ENCODE results near the gene FOSL1. TPM values are rescaled to one million over a fixed set of nuclear protein-coding genes. Genes with fewer than 3 reads are reported as not detected.

The FOSL1 gene
- total RNA-seq, 1 donor from 2014 or later, result 0.70 TPM

DNA sequence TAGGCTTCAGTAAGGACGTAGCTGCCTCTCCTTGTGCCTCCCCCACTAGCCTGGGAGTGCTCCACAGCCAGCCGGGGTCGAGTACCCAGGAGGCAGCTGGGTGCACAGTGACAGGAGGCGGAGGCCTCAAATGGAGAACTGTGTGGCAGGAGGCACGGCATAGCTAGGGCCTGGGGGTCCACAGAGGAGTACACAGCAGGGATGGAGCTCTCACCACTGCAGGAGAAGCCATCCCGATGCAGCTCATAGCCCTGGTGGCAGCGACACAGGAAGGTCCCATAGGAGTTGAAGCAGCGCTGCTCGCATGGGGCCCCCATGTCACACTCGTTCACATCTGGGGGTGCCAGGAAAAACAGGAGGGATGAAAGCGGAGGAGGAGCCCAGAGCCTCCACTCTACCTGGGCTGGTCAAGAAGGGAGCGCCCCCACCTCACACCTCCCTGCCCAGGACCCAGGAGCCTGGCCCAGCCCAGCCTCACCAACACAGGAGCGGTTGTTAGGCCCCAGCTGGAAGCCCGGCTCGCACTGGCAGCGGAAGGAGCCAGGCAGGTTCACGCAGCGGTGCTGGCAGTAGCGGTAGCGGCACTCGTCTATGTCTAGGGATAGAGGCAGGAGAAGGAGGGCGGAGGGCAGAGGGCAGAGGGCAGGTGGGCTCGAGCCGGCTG is 30.4 kb downstream of the FOSL1 start:
- ATAC-seq (ENCODE audit: poor library complexity) (no peak), DNase-seq (peak; percentile 42)
- intact Hi-C loops (cut with DNase I), result no loop called here

DNA sequence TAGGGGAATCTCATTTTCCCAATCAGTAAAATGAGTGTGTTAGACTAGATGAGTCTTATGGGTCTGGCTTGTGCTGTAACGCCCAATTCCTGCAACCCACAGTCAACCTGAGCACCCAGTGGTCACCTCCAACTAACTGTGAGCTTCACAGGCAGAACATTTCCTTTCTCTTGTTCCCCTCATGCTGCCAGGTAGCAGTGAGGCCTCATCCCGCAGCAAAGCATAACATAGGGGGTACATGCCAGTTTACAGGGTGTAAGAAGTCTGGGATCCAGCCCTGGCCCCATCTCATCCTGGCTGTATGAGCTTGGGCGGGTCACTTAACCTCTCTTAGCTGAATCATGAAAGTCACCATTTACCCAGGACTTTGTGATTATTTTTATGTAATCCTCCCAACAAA is 31.3 kb downstream of the FOSL1 start:
- intact Hi-C loops (cut with DNase I), result no loop called here
- ATAC-seq (ENCODE audit: poor library complexity), result no peak
- DNase-seq, result no peak

DNA sequence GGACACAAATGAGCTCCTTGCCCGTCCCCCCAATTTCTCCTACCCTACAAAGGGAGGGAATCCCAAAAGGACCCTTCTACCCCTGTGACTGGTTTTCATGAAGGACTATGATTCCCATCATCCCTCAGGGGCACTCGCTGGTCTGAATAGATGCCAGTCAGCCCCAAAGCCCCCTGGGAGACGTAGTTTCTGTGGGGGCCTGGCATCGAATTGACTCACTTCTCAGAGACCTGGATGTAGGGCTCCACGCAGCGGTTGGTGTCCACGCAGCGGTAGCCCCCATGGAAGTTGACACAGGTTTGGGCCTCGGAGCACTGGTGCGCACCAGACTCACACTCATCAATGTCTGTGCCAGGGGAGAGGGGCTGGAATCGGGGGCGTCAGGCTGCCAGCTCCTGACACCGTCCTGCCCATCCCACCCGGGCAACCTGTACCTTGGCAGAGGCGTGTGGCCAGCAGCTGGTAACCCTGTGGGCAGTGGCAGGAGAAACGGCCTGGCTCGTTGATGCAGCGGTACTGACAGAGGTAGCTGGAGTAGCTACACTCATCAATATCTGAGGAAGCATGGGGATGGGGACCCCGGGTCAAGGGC is 32.0 kb downstream of the FOSL1 start:
- intact Hi-C loops (cut with DNase I), result no loop called here
- ATAC-seq (ENCODE audit: poor library complexity) (no peak), DNase-seq (peak; percentile 40)

DNA sequence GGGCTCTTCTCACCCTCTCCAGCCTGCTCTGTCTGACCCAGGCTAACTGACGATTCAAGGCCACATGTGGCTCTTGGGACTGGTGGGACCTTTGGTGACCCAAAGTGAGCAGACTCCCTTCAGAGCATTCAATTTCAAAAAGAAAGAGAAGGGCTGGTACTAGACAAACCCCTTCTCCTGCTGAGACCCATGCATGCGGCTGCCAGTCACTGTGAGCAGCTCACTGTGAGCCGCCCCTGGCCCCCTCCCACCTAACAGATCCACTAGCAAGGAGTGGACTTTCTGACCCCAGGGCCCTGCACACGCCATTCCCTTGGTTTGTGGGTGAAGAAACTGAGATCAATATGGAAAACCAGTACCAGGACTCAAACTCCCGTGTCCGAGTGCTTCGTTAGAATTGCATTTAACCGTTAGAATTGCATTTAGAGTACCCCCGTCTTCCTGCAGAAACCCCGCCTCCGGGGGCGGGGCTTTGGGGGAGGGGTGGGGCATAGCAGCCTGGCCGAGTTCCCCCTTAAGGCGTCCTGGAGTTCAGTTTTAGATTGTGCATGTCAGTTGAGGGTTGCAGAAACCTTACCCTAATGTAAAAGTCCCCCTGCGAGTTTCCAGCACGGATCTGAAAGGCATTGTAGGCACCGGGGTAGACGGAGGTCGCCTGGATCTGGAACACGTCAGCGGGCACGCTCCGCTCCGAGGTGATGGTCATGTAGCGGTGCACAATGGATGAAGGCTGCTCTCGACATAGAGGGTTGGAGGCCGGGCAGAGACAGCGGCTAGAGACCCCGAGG is 32.7 kb downstream of the FOSL1 start:
- intact Hi-C loops (cut with DNase I), result no loop called here
- DNase-seq (peak; percentile 56), ATAC-seq (ENCODE audit: poor library complexity) (no peak)

DNA sequence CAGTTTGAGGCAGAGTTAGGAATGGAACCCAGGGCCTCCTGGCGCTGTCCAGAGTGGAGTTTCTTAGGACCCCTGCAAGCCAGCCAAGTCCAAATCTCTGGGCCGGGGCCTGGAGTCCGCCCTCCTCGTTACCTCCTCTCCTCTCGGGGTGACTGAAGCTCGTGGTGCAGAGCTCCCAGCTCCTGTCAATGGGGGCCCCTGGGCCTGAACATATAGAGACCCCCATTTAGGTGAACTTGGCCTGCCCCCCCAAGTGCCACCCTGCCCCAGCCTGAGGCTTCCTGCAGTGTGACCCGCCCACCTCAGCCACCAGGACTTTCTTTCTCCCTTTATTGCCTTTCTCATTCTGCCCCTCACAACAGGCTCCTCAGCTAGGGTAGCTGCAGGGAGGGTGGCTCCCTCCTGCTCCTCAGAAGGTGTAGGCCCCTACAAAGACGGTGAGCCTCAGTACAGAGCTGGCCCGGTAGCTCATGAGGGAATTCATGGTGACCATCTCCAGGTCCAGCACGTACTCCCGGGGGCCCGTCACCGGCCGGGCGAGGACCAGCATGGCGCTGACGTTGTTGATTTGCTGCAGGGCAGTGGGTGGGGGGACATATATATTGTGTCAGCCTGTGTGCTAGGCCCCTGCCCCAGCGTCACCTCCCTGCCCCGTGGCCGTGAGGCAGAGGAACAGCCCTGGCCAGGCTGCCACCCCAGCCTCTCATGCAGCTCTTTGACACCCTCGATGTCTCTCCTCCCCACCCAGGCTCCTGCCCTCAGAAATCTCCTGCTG is 33.5 kb downstream of the FOSL1 start:
- ATAC-seq (ENCODE audit: poor library complexity) (no peak), DNase-seq (peak; percentile 41)
- intact Hi-C loops (cut with DNase I), result no loop called here

DNA sequence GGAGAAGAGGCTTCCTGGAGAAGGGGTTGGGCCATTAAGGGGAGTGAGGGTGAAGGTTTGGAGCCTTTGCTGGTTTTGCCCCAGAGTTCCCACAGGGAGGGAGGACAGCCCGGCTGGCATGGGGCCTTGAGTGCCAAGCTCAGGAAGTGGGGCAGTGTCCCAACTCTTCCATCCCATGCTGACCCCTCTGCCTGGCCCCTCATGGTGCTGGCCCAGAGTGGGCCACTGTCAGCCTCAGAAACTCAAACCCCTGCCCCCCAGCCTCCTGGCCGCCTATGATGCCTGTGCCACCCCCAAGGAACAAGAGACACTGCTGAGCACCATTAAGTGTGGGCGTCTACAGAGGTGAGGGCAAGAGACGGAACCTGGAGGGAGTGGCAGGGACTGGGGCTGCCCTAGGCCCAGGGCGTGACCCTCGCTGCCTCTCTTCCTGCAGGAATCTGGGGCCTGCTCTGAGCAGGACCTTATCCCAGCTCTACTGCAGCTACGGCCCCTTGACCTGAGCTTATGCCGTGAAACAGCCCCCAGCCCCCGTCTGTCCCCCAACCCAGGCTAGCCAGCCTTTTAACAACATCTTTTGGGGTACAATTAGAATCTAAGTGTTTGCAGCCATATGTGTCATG is 34.5 kb downstream of the FOSL1 start:
- intact Hi-C loops (cut with DNase I), result no loop called here
- ATAC-seq (ENCODE audit: poor library complexity) (no peak), DNase-seq (peak; percentile 32)

DNA sequence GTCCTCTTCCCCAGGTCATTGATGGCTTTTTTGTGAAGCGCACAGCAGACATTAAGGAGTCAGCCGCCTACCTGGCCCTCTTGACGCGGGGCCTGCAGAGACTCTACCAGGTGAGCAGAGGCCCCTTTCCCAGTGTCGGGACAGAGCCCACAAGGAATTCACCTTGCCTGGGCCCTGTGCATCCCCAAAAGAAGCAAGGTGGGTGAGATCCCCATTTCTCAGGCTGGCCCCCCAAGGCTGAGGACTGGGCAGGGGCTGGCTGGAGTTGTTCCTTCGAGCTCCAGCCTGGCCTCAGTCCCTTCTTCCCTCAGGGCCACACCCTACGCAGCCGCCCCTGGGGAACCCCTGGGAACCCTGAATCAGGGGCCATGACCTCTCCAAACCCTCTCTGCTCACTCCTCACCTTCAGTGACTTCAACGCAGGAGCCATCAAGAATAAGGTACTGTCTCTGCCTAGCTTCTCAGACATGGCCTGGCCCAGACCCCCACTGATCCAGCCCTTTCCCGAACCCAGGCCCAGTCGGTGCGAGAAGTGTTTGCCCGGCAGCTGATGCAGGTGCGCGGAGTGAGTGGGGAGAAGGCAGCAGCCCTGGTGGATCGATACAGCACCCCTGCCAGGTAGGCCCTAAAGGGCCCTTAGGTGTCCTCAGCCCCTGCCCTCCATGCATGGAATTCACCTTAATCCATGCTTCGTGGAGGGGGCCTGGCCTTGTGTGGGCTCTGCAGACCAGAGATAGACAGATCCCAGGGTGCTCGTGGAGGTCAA is 35.3 kb downstream of the FOSL1 start:
- ATAC-seq (ENCODE audit: poor library complexity) (no peak), DNase-seq (peak; percentile 23)
- intact Hi-C loops (cut with DNase I), result no loop called here

DNA sequence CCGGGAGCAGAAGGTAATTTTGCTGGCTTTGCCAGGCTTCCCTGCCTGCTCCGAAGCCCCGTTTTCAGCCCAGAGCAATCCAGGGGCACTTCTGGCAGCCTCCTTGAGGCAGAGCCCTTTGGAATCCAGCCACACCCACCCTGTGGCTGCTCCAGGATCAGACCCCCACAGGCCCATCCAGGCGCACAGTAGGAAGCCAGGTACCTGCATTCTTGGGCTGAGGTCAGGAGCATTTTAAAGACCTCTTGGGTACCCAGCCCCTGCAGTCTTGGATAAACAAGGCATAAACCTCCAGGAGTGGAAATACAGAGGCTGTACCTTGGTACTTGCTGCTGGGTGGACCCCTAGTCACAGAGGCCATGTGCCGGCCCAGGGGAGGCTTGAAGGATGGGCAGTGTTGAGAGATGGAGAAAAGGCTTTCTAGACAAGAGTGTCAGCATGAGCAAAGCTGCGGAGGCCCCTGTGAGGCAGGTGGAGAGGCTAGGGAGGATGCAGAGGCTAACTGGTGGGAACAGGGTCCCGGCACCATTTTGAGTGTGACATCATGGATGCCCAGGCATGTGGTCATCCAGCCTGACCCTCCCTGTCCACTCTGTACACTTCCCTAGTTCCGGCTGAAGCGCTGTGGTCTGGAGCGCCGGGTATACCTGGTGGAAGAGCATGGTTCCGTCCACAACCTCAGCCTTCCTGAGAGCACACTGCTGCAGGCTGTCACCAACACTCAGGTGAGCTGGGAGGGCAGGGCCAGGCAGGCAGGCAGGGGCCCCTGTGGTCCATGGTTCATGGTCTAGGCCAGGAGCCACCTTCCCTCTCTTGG is 36.1 kb downstream of the FOSL1 start:
- no peak for DNase-seq
- ATAC-seq (ENCODE audit: poor library complexity), result no peak
- intact Hi-C loops (cut with DNase I), result no loop called here

DNA sequence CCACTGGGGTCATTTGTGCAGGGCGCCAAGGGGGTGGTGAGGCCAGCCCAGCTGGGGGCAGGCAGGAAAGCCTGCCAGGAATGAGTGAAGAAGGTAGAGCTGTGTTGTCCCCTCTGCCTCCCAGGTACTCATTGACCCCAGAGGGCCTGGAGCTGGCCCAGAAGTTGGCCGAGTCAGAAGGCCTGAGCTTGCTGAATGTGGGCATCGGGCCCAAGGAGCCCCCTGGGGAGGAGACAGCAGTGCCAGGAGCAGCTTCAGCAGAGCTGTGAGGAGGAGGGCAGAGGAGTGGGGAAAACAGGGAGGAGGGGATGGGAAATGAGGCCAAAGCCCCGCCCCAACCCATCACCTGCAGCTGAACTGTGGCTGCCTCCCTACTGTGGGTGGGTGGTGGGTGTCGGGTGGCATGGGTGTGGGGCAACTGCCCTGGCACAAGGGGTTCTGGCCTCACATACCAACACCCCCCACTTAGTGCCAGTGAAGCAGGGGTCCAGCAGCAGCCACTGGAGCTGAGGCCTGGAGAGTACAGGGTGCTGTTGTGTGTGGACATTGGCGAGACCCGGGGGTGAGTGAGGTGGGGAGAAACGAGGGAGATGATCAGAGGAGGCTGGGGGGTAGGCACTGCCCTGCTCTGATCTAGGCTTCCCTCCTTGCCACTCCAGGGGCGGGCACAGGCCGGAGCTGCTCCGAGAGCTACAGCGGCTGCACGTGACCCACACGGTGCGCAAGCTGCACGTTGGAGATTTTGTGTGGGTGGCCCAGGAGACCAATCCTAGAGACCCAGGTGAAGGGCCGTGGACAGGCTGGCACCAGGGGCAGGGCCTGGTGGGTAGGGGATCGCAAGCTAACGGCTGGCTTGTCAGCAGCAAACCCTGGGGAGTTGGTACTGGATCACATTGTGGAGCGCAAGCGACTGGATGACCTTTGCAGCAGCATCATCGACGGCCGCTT is 37.0 kb downstream of the FOSL1 start:
- DNase-seq, result no peak
- intact Hi-C loops (cut with DNase I), result no loop called here
- no peak for ATAC-seq (ENCODE audit: poor library complexity)

DNA sequence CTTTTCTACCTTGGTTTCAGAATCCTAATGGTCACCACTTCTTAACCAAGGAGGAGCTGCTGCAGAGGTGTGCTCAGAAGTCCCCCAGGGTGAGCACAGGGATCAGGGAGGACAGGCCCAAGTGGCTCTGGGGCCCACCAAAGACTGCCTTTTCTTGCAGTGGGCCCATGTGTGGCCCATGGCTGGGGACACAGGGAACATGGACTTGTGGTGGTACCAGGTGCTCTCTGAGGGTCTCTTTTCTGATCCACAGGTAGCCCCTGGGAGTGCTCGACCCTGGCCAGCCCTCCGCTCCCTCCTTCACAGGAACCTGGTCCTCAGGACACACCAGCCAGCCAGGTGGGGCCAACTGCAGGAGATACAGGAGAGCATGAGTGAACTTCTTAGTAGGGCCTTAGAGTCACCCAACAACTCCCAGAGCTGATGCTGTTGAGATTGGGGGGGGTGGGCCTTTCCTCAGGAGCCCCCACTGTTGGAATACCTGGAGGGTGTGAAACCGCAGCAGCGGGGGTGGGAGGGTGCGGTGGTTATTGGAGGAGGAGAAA is 37.9 kb downstream of the FOSL1 start:
- DNase-seq, result no peak
- no peak for ATAC-seq (ENCODE audit: poor library complexity)
- intact Hi-C loops (cut with DNase I), result no loop called here

DNA sequence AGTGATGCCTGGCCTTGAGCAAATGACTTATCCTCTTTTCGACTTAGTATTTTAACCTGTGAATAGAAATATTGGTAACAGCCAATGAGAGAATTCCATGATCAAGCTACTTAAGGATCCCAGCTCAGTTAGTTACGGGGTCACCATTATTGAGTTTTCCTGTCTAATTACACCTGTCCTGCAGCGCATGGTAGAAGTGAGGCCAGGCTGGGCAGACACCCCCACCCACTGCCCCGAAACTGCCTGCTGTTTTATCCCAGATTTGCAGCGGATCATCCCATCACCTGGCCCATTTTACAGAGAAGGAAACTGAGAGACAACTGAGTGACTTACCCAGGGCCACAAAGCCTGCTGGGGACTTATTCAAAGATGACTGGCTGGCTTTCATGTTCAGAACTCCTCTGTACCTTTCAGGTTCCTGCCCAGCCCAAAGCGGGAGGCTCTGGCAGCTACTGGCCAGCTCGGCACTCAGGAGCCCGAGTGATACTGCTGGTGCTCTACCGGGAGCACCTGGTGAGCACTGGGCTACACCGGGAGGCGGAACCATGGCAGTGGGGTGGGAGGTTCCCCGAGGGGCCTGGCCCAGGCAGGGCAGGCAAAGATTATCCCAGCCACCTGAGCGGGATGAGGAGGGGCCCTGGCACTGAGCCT is 38.5 kb downstream of the FOSL1 start:
- ATAC-seq (ENCODE audit: poor library complexity) (no peak), DNase-seq (no peak)
- intact Hi-C loops (cut with DNase I), result no loop called here

DNA sequence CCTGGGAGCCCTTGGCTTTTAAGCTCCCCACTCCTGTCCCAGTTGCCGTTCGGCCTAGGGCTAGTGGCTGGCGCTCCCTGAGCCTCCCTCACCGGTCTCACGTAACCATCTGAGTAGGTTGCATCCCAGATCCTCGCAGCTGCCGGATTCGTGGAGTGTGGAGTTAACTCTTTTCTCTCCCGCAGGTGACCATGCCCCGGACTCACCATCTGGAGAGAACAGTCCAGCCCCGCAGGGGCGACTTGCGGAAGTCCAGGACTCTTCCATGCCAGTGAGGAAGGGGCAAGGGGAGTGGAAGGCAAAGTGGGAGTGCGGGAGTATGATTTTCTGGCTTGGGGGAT is 39.1 kb downstream of the FOSL1 start:
- intact Hi-C loops (cut with DNase I), result no loop called here
- no peak for DNase-seq

DNA sequence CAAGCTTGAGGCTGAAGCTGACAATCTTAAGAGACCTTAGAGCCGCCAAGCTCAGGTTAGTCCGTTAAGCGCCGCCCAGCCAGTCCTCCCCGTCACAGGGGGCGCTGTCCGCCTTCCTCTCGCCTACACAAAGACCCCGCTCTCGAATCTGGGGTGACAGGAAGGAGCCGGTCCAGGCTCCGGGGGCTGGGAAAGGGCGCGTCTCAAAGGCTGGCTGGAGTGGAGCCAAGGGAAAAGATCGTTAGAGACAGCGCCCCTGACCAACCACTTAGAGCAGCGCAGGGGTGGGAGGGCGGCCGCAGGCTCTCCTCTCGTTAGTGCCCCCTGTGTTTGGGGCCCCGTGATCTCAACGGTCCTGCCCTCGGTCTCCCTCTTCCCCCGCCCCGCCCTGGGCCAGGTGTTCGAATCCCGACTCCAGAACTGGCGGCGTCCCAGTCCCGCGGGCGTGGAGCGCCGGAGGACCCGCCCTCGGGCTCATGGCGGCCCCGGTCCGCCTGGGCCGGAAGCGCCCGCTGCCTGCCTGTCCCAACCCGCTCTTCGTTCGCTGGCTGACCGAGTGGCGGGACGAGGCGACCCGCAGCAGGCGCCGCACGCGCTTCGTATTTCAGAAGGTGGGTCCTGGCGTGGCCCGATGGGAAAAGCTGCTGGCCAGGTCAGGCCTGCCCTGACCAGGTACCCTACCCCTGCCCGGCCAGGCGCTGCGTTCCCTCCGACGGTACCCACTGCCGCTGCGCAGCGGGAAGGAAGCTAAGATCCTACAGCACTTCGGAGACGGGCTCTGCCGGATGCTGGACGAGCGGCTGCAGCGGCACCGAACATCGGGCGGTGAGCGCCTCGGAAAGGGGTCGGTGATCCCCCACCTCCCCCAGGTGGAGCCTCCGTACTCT is 39.7 kb downstream of the FOSL1 start, which contains the start of gene MUS81:
MUS81 (plus strand) TSS at position 156 of the 887 bp plus-strand sequence; CDS start at position 477, 321 bp downstream.
- DNase-seq (peak; percentile 99), ATAC-seq (ENCODE audit: poor library complexity) (peak; percentile 76)
- intact Hi-C loops (cut with DNase I), result no loop called here

More for the DNA sequence above, 39.1 kb downstream of the FOSL1 start:
- ATAC-seq (ENCODE audit: poor library complexity), result no peak

DNA sequence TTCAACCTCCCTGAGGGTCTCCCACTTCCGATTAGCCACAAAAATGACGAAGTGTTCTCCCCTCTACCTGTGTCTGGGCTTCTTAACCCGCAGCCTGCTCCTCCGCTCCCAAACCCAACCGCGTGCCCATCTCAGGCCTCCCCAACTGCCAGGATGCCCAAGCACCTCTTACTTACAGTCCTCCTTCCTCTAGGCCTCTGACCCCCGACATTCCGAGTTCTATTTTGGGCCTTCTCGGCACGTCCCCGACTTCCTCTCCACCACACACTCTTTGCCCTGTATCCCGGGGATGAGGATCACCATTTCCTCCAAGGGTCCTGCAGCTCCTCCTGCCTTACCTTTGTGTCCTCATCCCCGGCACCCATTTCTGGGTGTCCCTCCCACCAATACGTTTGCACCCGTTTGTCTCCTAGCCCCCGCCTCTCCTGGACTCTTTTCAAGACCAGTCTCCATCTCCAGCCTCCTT is 40.3 kb downstream of the FOSL1 start:
- ATAC-seq (ENCODE audit: poor library complexity) (no peak), DNase-seq (no peak)
- intact Hi-C loops (cut with DNase I), result loop anchor here (2.0 kb wide), 1 partner anchor 29 kb away; the partner anchor contains the start of gene FIBP

Measured in Right ventricle myocardium superior (tissue), 1 donor.